Smooth muscle cell (in vitro differentiated cells): Measurements from ENCODE around the gene FAM13A. TPM values are rescaled to one million over a fixed set of nuclear protein-coding genes. Genes with fewer than 3 reads are reported as not detected.

ENCODE experiments used
- DNase-seq: peaks from one replicate; lab custom pipeline; 2025; ENCODE audit not compliant: unreplicated experiment; lab: John Stamatoyannopoulos, UW
- H2AFZ ChIP-seq: fragments of 200-600 bp; sonication (generic); 2 replicates; pipeline ENCODE4 v1.6.0; 2016; ENCODE audit warnings: antibody characterized with exemption, low read depth, mild to moderate bottlenecking
- H3F3A ChIP-seq: fragments of 200-600 bp; sonication (generic); 2 replicates; pipeline ENCODE4 v1.6.0; 2017; ENCODE audit warnings: antibody characterized with exemption, low read depth
- H3K27ac ChIP-seq: fragments of 200-600 bp; sonication (generic); 2 replicates; pipeline ENCODE4 v1.5.1; 2016; ENCODE audit warnings: low read depth, mild to moderate bottlenecking
- H3K27me3 ChIP-seq: fragments of 200-600 bp; sonication (generic); 2 replicates; pipeline ENCODE4 v1.6.1; 2016; ENCODE audit warnings: low read depth, mild to moderate bottlenecking
- H3K36me3 ChIP-seq: fragments of 200-600 bp; sonication (generic); 2 replicates; pipeline ENCODE4 v1.5.1; 2016; ENCODE audit warnings: low read depth
- H3K4me1 ChIP-seq: fragments of 200-600 bp; sonication (generic); 2 replicates; pipeline ENCODE4 v1.5.1; 2016; ENCODE audit warnings: low read depth
- H3K4me2 ChIP-seq: fragments of 200-600 bp; sonication (generic); 2 replicates; pipeline ENCODE4 v1.6.0; 2016; ENCODE audit warnings: mild to moderate bottlenecking
- H3K4me3 ChIP-seq: fragments of 200-600 bp; sonication (generic); 2 replicates; pipeline ENCODE4 v1.5.1; 2016; ENCODE audit warnings: mild to moderate bottlenecking
- H3K79me2 ChIP-seq: fragments of 200-600 bp; sonication (generic); 2 replicates; pipeline ENCODE4 v1.6.0; 2016; ENCODE audit warnings: low read depth, mild to moderate bottlenecking
- H3K9ac ChIP-seq: fragments of 200-600 bp; sonication (generic); 2 replicates; pipeline ENCODE4 v1.6.0; 2016; ENCODE audit warnings: low read depth
- H3K9me3 ChIP-seq: fragments of 200-600 bp; sonication (generic); replicated peaks from 2 replicates; pipeline ENCODE4 v1.5.1; 2016; ENCODE audit warnings: low read depth
- H4K20me1 ChIP-seq: fragments of 200-600 bp; sonication (generic); 2 replicates; pipeline ENCODE4 v1.6.0; 2016; ENCODE audit warnings: low read depth
- CTCF ChIP-seq: fragments of 200-600 bp; sonication (generic); IDR thresholded peaks from 2 replicates; pipeline ENCODE4 v1.5.1; 2017; ENCODE audit warnings: borderline replicate concordance, mild to moderate bottlenecking, antibody characterized with exemption; ENCODE audit not compliant: insufficient read depth, poor library complexity, severe bottlenecking
- WGBS: methylation state at CpG from one replicate; pipeline ENCODE4 v1.1.7; 2016; ENCODE audit warnings: low lambda C conversion rate; 5-methylcytosine and 5-hydroxymethylcytosine counted together
- polyA plus RNA-seq: library from polyadenylated mRNA; unstranded; fragments of >200 nt; fragmentation: Nextera tagmentation; extraction: Ambion mirVana; gene quantifications from 2 replicates; pipeline ENCODE4 v1.2.1, GENCODE V29; 2016
- total RNA-seq: library from RNA; depleted of rRNA; stranded (reverse); fragments of >200 nt; gene quantifications from 2 replicates; pipeline ENCODE4 v1.2.3, GENCODE V29; 2014

FAM13A gene
- total and polyA plus RNA-seq, 2 experiments from 2014 or later, result 14.6 to 39.9 TPM

DNA sequence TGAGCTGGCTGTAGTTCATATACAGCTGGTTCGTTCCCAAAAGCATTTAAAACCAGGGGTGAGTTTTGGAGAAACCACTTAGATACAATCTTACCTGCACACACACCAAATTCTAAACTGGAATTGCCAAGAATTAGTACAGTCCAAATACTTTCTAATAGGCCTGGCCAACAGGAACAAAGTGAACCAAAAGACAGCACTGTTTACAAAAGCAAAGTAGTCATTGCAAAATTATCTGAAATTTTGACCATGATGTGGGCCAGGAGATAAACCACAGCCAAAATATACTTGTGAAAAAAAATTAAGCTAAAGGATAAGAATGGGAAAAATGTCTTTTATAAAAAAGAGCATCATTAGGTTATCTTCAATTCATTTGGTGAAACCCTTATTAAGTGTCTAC, 321.4 kb downstream of the FAM13A start:
- WGBS, result 95% methylated on average over 1 of the region's 1 CpG
- Histone ChIP-seq H3K4me1 (peaks cover 8% of the 10 kb centered on the region), H3K9ac (no peak overlapping the region), H3K4me2 (no peak overlapping the region), H4K20me1 (no peaks in the 10 kb centered on the region), H3K36me3 (peaks cover 13% of the 10 kb centered on the region), H3K9me3 (no peaks in the 10 kb centered on the region), H3F3A (no peaks in the 10 kb centered on the region), H3K4me3 (no peak overlapping the region), H3K79me2 (no peaks in the 10 kb centered on the region), H2AFZ (no peak overlapping the region), H3K27me3 (no peaks in the 10 kb centered on the region), H3K27ac (no peak overlapping the region)
- no peak for DNase-seq
- TF ChIP-seq CTCF, result no peak

DNA sequence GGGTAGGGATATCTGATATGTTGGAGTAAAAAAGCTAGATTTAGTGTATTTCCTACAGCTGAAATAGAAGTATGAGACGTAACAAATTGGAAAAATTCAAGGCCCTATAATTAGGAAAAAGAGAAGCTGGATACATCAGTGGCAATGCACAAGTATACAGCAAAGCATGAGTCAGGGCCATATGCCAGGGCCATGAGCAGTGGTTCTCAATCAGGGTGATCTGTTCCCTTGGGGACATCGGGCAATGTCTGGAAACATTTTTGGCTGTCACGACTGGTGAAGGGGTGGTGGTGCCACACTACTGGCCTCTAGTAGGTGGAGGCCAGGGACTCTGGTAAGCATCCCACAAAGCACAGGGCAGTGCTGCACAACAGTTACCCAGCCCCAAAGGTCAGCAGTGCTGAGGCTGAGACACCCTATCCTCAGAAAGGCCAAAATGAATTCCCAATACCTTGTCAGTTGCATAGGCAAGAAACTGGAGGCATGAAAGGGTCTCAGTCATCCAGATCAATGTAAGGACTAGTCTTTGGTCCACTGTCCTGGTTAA, 322.5 kb downstream of the FAM13A start:
- no peak overlapping the region for H2AFZ ChIP-seq
- TF ChIP-seq CTCF, result no peak
- H3K27ac ChIP-seq, result no peak overlapping the region
- no peaks in the 10 kb centered on the region for H3F3A ChIP-seq
- H3K4me1 ChIP-seq, result peaks cover 8% of the 10 kb centered on the region
- H4K20me1 ChIP-seq, result no peaks in the 10 kb centered on the region
- H3K79me2 ChIP-seq, result no peaks in the 10 kb centered on the region
- no peak overlapping the region for H3K4me3 ChIP-seq
- H3K9ac ChIP-seq, result no peak overlapping the region
- H3K4me2 ChIP-seq, result no peak overlapping the region
- DNase-seq, result no peak
- H3K27me3 ChIP-seq, result no peaks in the 10 kb centered on the region
- no peaks in the 10 kb centered on the region for H3K9me3 ChIP-seq
- H3K36me3 ChIP-seq, result peaks cover 23% of the 10 kb centered on the region
- 78% methylated on average over 3 of the region's 3 CpGs for WGBS

GRCh38 chr4:88732714-88733368, 324.1 kb downstream of the FAM13A start:
- 98% methylated on average over 5 of the region's 5 CpGs for WGBS
- no peaks in the 10 kb centered on the region for H3K9me3 ChIP-seq
- no peaks in the 10 kb centered on the region for H4K20me1 ChIP-seq
- peaks cover 31% of the 10 kb centered on the region for H3K36me3 ChIP-seq
- no peaks in the 10 kb centered on the region for H3F3A ChIP-seq
- H3K9ac ChIP-seq, result no peak overlapping the region
- no peaks in the 10 kb centered on the region for H3K79me2 ChIP-seq
- H3K27me3 ChIP-seq, result no peaks in the 10 kb centered on the region
- no peak for TF ChIP-seq CTCF
- H3K4me2 ChIP-seq, result no peak overlapping the region
- H2AFZ ChIP-seq, result no peak overlapping the region
- no peak overlapping the region for H3K27ac ChIP-seq
- H3K4me3 ChIP-seq, result no peak overlapping the region
- DNase-seq, result no peak
- H3K4me1 ChIP-seq, result peaks cover 4% of the 10 kb centered on the region

GRCh38 chr4:88731381-88731780, 325.6 kb downstream of the FAM13A start:
- DNase-seq, result no peak
- Histone ChIP-seq H3K79me2 (no peaks in the 10 kb centered on the region), H2AFZ (no peak overlapping the region), H3F3A (no peaks in the 10 kb centered on the region), H3K4me1 (no peaks in the 10 kb centered on the region), H3K9me3 (no peaks in the 10 kb centered on the region), H3K27me3 (no peaks in the 10 kb centered on the region), H3K9ac (no peak overlapping the region), H3K4me2 (no peak overlapping the region), H3K36me3 (peaks cover 35% of the 10 kb centered on the region), H4K20me1 (no peaks in the 10 kb centered on the region), H3K27ac (no peak overlapping the region), H3K4me3 (no peak overlapping the region)
- 100% methylated on average over 4 of the region's 4 CpGs for WGBS
- no peak for TF ChIP-seq CTCF
